Measurements from ENCODE around the gene SC5D. TPM values are rescaled to one million over a fixed set of nuclear protein-coding genes. Genes with fewer than 3 reads are reported as not detected.

The SC5D gene
- total RNA-seq, 2 donors from 2014 or later: 20.1 to 22.4 TPM

DNA sequence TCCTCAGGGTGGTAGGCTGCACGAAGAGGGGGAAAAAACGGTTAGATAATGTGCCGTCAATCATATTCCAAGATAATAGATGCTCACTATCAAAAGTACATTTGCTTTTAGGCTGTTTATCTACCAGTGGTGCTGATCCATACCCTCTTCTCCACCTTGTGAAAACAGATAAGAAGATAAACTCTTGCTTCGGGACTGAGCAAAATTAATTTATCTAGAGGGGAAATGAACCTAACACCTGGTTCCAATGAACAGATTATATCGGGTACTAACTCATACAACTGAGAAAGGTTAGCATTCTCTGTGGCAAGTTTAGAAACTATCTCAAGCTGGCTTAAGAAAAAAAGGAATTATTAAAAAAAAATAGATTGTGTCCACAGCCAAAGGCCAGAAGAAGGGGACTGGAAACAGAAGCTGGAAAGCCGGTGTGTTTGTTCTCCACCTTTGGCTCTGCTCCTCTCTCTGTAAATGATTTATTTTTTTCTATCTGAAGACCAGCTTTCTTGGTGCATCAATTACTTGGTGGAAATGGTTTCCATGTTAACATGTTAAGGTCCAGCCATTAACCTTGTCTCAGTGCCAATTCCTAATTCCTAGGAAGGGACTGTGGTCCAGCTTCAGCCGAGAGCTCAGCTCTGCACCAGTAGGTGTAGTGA, 55.8 kb downstream of the SC5D start:
- Mint-ChIP-seq H3K27ac (no peak overlapping the region), H3K4me3 (no peak overlapping the region), H3K36me3 (ENCODE audit: low read depth) (no peaks in the 10 kb centered on the region), H3K4me1 (peaks cover 5% of the 10 kb centered on the region), H3K27me3 (no peaks in the 10 kb centered on the region), H3K9me3 (no peaks in the 10 kb centered on the region)
- ATAC-seq (replicated peaks): no peak

DNA sequence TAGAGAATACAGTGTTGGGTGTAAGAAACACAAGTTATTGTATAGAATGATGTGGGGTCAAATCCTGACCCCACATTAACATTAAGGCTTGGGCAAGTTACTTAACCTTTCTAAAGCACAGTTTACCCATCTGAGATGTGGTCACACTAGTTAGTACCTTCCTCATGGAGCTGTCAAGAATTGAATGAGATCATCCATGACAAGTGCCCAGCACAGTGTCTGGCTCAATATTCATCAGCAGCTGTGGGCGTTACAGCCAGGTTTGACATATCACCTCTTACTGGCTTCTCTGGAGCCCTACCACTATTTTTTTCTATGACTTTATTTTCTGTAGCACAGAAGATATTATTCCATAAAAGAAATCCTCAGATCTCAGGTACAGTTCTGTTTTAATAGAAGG, 57.2 kb downstream of the SC5D start:
- Mint-ChIP-seq H3K9me3 (no peaks in the 10 kb centered on the region), H3K4me1 (no peaks in the 10 kb centered on the region), H3K36me3 (ENCODE audit: low read depth) (no peaks in the 10 kb centered on the region), H3K27me3 (no peaks in the 10 kb centered on the region), H3K27ac (no peak overlapping the region), H3K4me3 (no peak overlapping the region)
- peak; percentile 59 for ATAC-seq (replicated peaks)

DNA sequence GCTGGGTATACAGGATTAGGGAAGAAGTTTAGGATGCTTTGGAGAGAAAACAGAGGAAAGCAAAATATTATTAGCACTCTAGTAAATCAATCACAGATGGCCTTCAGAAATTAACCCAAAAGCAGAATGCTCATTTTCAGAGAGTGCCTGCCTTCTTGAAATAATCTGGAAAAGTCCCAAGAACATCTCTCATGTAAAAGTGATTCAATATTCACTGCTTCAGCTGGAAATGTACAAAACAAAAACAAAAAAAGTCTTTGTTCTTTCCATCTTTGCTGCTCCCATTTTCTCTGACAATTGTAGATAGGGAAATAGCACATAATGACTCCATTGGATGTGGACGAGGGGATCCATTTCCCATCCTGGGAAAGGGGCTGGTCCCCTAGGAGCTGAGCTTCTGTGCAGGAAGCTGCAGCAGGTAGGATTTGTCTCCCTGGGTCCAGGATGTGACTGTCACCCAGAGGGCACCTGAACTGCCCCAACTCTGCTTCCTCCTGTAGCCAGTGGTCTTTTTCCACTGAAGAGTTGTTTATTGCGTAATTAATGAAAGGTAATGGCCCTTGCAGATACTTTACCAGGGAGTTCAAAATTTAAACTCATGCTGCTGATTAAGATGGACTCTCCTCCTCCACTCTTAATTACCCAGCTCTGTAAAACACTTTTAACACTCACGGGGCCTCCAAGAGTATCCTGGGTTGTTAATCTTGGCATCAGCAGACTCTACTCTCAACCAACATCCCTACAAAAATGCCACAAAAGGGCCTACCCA, 57.9 kb downstream of the SC5D start:
- Mint-ChIP-seq H3K4me3 (no peak overlapping the region), H3K27ac (no peak overlapping the region), H3K9me3 (no peaks in the 10 kb centered on the region), H3K36me3 (ENCODE audit: low read depth) (no peaks in the 10 kb centered on the region), H3K27me3 (no peaks in the 10 kb centered on the region), H3K4me1 (no peaks in the 10 kb centered on the region)
- ATAC-seq (replicated peaks): no peak

DNA sequence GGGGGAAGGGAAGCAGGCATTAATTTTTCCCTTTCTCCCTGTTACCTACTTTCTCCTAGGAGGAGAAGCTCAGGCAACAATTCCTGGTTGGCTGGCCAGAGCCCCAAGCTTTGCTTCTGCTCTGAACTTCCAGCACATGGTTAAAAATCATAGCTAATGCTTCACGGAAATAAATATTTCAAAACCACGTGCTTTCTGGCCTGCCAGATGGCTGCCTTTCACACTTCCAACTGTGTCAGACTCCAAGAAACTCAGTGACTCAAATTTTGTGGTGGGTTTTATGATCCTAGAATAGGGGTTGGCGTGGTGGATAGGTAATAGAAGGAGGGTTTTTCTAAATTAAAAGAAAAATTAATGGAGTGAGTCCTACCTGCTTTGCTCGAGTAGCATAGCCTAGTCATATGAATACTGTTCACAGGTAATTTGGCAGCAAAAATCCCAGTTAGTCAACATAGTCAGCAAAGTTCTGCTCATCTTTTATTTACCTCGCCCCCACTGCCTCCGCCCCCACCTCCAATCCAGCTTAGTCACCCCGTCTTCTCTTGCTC, 58.6 kb downstream of the SC5D start:
- H3K9me3 Mint-ChIP-seq: no peaks in the 10 kb centered on the region
- H3K36me3 Mint-ChIP-seq (ENCODE audit: low read depth): no peaks in the 10 kb centered on the region
- H3K27me3 Mint-ChIP-seq: peaks cover 4% of the 10 kb centered on the region
- H3K27ac Mint-ChIP-seq: no peak overlapping the region
- H3K4me1 Mint-ChIP-seq: no peaks in the 10 kb centered on the region
- no peak for ATAC-seq (replicated peaks)
- H3K4me3 Mint-ChIP-seq: no peak overlapping the region

DNA sequence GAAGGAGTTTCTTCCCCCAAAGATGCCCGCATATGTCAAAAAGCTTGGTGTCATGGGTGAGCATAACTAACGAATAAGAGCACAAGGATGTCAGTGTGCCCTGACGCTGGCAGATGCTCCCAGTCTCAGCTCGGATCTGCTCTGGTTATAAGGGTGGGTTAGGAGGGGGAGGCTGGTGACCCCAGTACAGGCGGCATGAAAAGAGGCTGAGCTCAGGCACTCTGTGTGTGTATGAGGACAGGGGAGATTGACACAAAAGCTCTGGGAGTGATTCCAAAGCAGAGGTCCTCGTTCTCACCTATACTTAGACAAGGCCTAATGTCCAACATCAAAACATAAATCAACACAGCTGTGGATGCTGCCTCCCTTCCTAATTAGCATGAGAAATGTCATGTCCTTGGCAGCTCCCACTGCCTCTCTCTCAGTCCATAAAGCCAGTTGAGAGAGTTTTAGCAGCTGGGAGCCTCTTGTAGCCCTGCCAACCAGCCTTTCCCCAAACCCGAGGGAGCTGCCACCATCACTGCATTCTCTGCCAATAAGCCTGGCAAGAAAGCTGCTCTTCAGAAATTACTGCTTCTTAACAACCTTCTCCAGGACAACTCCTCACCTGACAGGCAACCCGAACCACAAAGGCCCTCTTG, 59.8 kb downstream of the SC5D start:
- Mint-ChIP-seq H3K27ac (no peak overlapping the region), H3K4me1 (no peaks in the 10 kb centered on the region), H3K36me3 (ENCODE audit: low read depth) (no peaks in the 10 kb centered on the region)

DNA sequence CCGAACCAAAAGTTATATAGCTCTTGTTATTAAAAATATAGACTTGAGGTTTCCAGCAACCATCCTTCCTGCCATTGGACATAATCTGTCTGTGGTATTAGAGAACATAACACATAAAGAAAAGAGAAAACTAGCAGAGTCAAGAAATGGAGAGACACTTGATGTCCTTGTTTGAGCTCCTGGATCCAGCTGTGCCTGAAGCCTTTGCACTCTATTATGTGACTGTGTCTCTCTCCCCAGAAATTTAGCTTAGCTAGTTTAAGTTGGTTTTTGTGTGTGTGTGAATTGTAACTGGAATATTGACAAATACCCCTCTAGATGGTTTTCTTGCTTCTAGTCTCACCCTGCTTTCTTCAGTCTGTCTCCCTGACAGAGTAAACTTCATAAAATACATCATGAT, 61.6 kb downstream of the SC5D start:
- Mint-ChIP-seq H3K36me3 (ENCODE audit: low read depth) (no peaks in the 10 kb centered on the region), H3K27ac (no peak overlapping the region), H3K4me3 (no peak overlapping the region), H3K4me1 (no peaks in the 10 kb centered on the region), H3K27me3 (peaks cover 4% of the 10 kb centered on the region), H3K9me3 (no peaks in the 10 kb centered on the region)
- no peak for ATAC-seq (replicated peaks)

More for the DNA sequence above, 59.8 kb downstream of the SC5D start:
- no peak for ATAC-seq (replicated peaks)
- Mint-ChIP-seq H3K27me3 (peaks cover 4% of the 10 kb centered on the region), H3K4me3 (no peak overlapping the region), H3K9me3 (no peaks in the 10 kb centered on the region)

DNA sequence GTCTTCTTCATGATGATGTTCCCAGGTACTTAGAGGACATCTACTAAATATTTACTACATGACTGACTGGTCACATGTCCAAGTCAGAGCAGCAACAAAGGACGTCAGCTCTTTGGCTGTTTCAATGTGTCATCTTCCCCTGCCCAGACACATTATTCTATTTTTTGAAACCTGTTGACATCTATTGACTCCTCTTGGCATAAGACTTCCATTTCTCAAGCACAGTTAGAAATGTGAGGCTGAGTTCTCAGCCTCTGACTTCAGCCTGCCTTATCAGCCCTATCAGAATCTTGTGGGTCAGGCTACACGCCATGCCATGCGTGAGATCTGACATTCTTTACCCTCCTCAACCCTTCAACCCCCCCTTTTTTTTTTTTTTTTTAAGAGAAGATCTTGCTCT, 63.8 kb downstream of the SC5D start:
- Mint-ChIP-seq H3K9me3 (no peaks in the 10 kb centered on the region), H3K36me3 (ENCODE audit: low read depth) (no peaks in the 10 kb centered on the region), H3K4me3 (no peak overlapping the region), H3K27ac (no peak overlapping the region), H3K27me3 (peaks cover 4% of the 10 kb centered on the region), H3K4me1 (no peaks in the 10 kb centered on the region)
- ATAC-seq (replicated peaks): no peak

Other genes starting within 250 kb of the SC5D start
- under 1 TPM; 0.24 to 0.32 TPM for gene TECTA, start 191.5 kb upstream of the SC5D start, total RNA-seq
- 10 to 100 TPM; 47.1 to 98.5 TPM for gene SORL1, start 159.5 kb downstream of the SC5D start, total RNA-seq